Activated CD8-positive, alpha-beta T cell treated with anti-CD3 and anti-CD28 coated beads for 36 hours (primary cell): ENCODE measurements around the gene HOXB5. TPM values are rescaled to one million over a fixed set of nuclear protein-coding genes. Genes with fewer than 3 reads are reported as not detected.

ENCODE experiments used
- ATAC-seq: fragments of 200-7000 bp; cut with Tn5 transposase; one replicate; pipeline ENCODE4 v1.10.0; 2021; ENCODE audit warnings: mild to moderate bottlenecking, moderate library complexity
- CTCF ChIA-PET: fragments of 350-600 bp; sonication (Branson Sonifier 250); formaldehyde crosslinking; loops from one replicate; lab custom pipeline; 2021; ENCODE audit warnings: antibody characterized with exemption; lab: Charles Lee
- POLR2A ChIA-PET: fragments of 350-600 bp; sonication (Branson Sonifier 250); formaldehyde crosslinking; loops from one replicate; lab custom pipeline; 2021; ENCODE audit warnings: antibody characterized with exemption; lab: Charles Lee
- DNase-seq: peaks from one replicate; pipeline ENCODE4 v3.0.0-alpha.2; 2020
- H3K27ac Mint-ChIP-seq: one replicate; pipeline ENCODE4 v1.8.0; 2021; ENCODE audit warnings: mild to moderate bottlenecking, mixed read lengths
- H3K27me3 Mint-ChIP-seq: one replicate; pipeline ENCODE4 v1.8.0; 2021; ENCODE audit warnings: mixed read lengths
- H3K36me3 Mint-ChIP-seq: one replicate; pipeline ENCODE4 v1.8.0; 2021; ENCODE audit warnings: low read depth, mixed read lengths
- H3K4me1 Mint-ChIP-seq: one replicate; pipeline ENCODE4 v1.8.0; 2021; ENCODE audit warnings: low read depth, mixed read lengths
- H3K4me3 Mint-ChIP-seq: one replicate; pipeline ENCODE4 v1.8.0; 2021; ENCODE audit warnings: mild to moderate bottlenecking, moderate library complexity, mixed read lengths
- H3K9me3 Mint-ChIP-seq: one replicate; pipeline ENCODE4 v1.8.0; 2021; ENCODE audit warnings: mixed read lengths
- intact Hi-C: fragments of 100-400 bp; cut with micrococcal nuclease; formaldehyde crosslinking; loops from one replicate; pipeline ENCODE4 v1.10.0; 2022
- total RNA-seq, 2 experiments: library from RNA; stranded (reverse); gene quantifications; one replicate each; pipeline ENCODE4 v1.2.3, GENCODE V29; 2021
- TF ChIP-seq, protein P1 (sequence below): fragments of 200-600 bp; IDR thresholded peaks from one replicate; pipeline ENCODE4 v1.8.0; 2022; ENCODE audit warnings: antibody characterized with exemption, mild to moderate bottlenecking

The HOXB5 gene
- total RNA-seq, 2 experiments from 2014 or later: not detected

DNA sequence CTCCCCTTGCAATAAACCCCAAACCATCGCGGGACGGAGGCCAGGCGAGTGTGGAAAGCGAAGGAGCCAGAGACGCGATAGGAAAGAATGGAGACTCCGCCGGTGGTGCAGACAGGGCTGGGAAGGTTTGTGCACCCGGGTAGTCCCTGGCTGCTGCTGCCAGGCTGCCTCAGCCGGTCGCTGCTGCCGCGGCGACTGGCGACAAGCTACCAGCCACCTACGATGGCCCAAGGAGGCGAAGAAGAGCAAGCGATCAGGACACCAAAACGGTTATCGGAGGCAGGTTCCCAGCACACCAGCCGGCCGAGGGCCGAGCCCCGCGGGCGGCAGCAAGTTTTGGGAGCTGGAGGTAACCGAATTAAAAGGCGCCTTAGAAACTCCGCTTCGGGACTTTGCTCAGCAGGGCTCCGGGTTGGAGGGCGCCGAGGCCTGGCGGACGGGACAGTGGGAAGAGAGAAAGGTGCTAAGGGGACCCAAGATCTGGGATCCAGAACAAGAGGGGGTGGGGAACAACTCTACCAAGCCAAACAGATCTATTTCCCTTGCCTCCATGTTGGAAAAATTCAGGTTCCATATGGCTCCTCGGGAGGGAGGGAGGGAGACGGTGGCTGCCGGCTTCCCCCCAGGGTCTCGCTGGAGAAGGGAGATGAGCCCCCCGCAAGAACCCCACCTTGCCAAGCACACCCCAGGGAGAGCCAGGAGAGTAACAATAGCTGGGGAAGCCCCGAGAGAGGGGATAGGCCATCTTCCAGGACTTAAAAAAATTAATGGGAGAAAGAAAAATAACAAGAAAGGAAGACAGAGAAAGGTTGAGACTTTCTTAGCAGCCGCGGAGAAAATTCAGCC lies 38.9 kb downstream of the HOXB5 start:
- DNase-seq: no peak
- Mint-ChIP-seq H3K9me3 (no peaks in the 10 kb centered on the region), H3K36me3 (no peaks in the 10 kb centered on the region), H3K27me3 (peaks cover 1% of the 10 kb centered on the region), H3K4me1 (peaks cover 4% of the 10 kb centered on the region), H3K27ac (no peak overlapping the region), H3K4me3 (peak overlapping the region; percentile 59)
- TF ChIP-seq, protein P1, sequence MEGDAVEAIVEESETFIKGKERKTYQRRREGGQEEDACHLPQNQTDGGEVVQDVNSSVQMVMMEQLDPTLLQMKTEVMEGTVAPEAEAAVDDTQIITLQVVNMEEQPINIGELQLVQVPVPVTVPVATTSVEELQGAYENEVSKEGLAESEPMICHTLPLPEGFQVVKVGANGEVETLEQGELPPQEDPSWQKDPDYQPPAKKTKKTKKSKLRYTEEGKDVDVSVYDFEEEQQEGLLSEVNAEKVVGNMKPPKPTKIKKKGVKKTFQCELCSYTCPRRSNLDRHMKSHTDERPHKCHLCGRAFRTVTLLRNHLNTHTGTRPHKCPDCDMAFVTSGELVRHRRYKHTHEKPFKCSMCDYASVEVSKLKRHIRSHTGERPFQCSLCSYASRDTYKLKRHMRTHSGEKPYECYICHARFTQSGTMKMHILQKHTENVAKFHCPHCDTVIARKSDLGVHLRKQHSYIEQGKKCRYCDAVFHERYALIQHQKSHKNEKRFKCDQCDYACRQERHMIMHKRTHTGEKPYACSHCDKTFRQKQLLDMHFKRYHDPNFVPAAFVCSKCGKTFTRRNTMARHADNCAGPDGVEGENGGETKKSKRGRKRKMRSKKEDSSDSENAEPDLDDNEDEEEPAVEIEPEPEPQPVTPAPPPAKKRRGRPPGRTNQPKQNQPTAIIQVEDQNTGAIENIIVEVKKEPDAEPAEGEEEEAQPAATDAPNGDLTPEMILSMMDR: no peak
- ChIA-PET CTCF (interaction anchor here (0.7 to 1.7 kb wide), 2 partner anchors 28 to 39 kb away, joined by 3 to 6 read pairs; partner anchors contain the start of gene HOXB5), POLR2A (interaction anchor here (1.4 kb wide), 1 partner anchor 11 kb away, joined by 4 read pairs; no protein-coding TSS in a partner anchor)
- intact Hi-C loops: no loop called here
- ATAC-seq: no peak

GRCh38 chr17:48553826-48554225 lies 39.8 kb downstream of the HOXB5 start:
- no peak overlapping the region for H3K27ac Mint-ChIP-seq
- CTCF ChIA-PET: no interaction called here
- no peak for ATAC-seq
- peaks cover 1% of the 10 kb centered on the region for H3K27me3 Mint-ChIP-seq
- no peak overlapping the region for H3K4me3 Mint-ChIP-seq
- no peaks in the 10 kb centered on the region for H3K9me3 Mint-ChIP-seq
- peaks cover 4% of the 10 kb centered on the region for H3K4me1 Mint-ChIP-seq
- no peaks in the 10 kb centered on the region for H3K36me3 Mint-ChIP-seq
- intact Hi-C loops: no loop called here
- no peak for DNase-seq
- TF ChIP-seq, protein P1: no peak
- POLR2A ChIA-PET: no interaction called here

- ATAC-seq: no peak
- POLR2A ChIA-PET: no interaction called here
- Mint-ChIP-seq H3K4me1 (peaks cover 8% of the 10 kb centered on the region), H3K27me3 (peaks cover 1% of the 10 kb centered on the region), H3K9me3 (no peaks in the 10 kb centered on the region), H3K4me3 (no peak overlapping the region), H3K36me3 (no peaks in the 10 kb centered on the region), H3K27ac (no peak overlapping the region)
- intact Hi-C loops: no loop called here
- no peak for DNase-seq
- TF ChIP-seq, protein P1: no peak
- CTCF ChIA-PET: no interaction called here
These were observed 40.4 kb downstream of the HOXB5 start for GRCh38 chr17:48553190-48553547.

GRCh38 chr17:48552466-48553189 lies 41.0 kb downstream of the HOXB5 start:
- POLR2A ChIA-PET: no interaction called here
- H3K4me3 Mint-ChIP-seq: no peak overlapping the region
- peaks cover 13% of the 10 kb centered on the region for H3K4me1 Mint-ChIP-seq
- ATAC-seq (no peak), DNase-seq (no peak)
- CTCF ChIA-PET: no interaction called here
- TF ChIP-seq, protein P1: no peak
- no peaks in the 10 kb centered on the region for H3K9me3 Mint-ChIP-seq
- H3K27ac Mint-ChIP-seq: no peak overlapping the region
- H3K36me3 Mint-ChIP-seq: no peaks in the 10 kb centered on the region
- peaks cover 1% of the 10 kb centered on the region for H3K27me3 Mint-ChIP-seq
- intact Hi-C loops: no loop called here
